NT2/D1 (cell line): Measurements from ENCODE around the gene COL4A3.

Experiments used
- SUZ12 ChIP-seq: IDR thresholded peaks from 2 replicates; pipeline ENCODE4 v1.6.1; 2011; ENCODE audit not compliant: insufficient read length, insufficient read depth; ENCODE audit errors: extremely low read depth
- YY1 ChIP-seq: IDR thresholded peaks from 2 replicates; pipeline ENCODE4 v1.6.1; 2011; ENCODE audit not compliant: insufficient read length, insufficient read depth
- ZNF274 ChIP-seq: IDR thresholded peaks from 2 replicates; pipeline ENCODE4 v1.6.1; 2011; ENCODE audit warnings: mild to moderate bottlenecking, low read depth, low read length

GRCh38 chr2:227150222-227150936, 14.0 kb upstream of the COL4A3 start:
- TF ChIP-seq SUZ12 (no peak), ZNF274 (no peak), YY1 (no peak)
